Ishikawa (cell line): ENCODE data around the gene CYP8B1.

ENCODE experiments used
- CEBPB ChIP-seq: IDR thresholded peaks from 2 replicates; pipeline ENCODE4 v1.6.1; 2012
- EP300 ChIP-seq: IDR thresholded peaks from 2 replicates; pipeline ENCODE4 v1.6.1; 2012; ENCODE audit warnings: borderline replicate concordance
- RAD21 ChIP-seq: IDR thresholded peaks from 2 replicates; pipeline ENCODE4 v1.6.1; 2012; ENCODE audit warnings: low read depth
- TCF12 ChIP-seq: IDR thresholded peaks from 2 replicates; pipeline ENCODE4 v1.6.1; 2012; ENCODE audit warnings: low read depth

DNA sequence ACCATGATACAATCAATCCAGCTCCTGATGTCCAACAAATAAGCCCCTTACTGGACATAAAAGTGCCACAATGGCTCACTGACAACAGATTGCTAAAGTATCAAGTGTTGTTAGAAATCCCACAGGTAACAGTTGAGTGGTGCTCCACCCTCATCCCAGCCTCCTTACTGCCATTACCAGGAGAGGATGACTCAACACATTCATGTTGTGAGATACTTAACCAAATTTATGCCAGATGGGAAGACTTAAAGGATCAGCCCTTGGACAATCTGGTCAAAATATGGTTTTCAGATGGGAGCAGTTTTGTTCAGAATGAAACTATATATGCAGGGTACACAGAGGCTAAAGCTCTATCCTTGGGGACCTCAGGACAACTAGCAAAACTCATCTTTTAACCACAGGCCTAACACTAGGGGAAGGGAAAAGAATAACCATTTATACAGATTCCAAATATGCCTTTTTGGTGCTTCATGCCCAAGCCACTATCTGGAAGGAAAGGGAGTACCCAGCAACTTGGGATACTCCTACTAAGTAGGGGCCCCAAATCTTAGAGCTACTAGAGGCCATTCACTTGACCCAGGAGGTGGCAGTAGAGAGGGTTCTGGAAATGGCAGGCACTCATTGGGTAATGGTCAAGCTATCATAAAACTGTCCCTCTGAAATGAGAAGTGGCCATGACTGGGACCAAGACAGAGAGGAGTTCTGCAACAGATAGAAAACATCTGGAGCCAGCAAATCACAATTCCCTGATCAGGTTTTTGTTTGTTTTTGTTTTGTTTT lies 23.4 kb upstream of the CYP8B1 start:
- no peak for TF ChIP-seq TCF12
- TF ChIP-seq EP300, result no peak
- no peak for TF ChIP-seq CEBPB
- no peak for TF ChIP-seq RAD21
